ENCODE measurements around the gene PPM1K.
"Not testable (repeated sequence)": the region's sequence is repeated elsewhere in the genome, so short reads cannot be mapped to it uniquely, and the experiment has no call there.

The PPM1K gene

DNA sequence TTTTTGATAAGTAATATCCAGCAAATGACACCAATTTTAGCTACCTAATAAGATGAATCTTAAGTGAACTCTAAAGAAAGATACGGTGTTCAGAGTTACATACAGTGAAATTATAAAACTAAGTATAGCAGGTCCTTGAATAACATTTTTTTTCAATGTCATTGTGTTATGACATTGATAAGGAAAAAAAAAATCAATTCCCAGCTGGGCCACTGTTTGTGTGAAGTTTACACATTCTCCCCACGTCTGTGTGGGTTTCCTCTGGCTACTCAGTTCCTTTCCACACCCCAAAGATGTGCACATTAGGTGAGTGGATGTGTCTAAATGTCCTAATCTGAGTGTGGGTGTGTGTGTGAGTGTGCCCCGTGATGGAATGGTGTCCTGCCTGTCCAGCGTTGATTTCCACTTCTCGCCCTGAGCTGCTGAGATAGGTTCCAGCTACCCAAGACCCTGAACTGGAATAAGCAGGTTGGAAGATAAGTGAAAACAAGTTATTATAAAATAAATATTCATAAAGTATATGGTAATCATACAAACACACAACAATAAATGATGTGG is 31.2 kb upstream of the PPM1K start:
- no peaks in the 10 kb centered on the region for H3K27me3 ChIP-seq (replicated peaks in 2 of 5; ENCODE audit: control insufficient read depth in 4 of 5, insufficient read depth in 5 of 5, low read length in 4 of 5)
- H3K27ac ChIP-seq (ENCODE audit: insufficient read depth in 1 of 2, low read depth in 1 of 2, low read length in 2 of 2, poor library complexity in 1 of 2, severe bottlenecking in 2 of 2): no peak overlapping the region
- peaks cover 0 to 13% (median 2%) of the 10 kb centered on the region in 5 experiments for H3K9me3 ChIP-seq (ENCODE audit: control extremely low read depth in 1 of 5, control insufficient read depth in 4 of 5, insufficient read depth in 2 of 5, low read depth in 1 of 5, low read length in 4 of 5)
- ChIA-PET CTCF (interaction anchor here (1.0 kb wide), 1 partner anchor 13 kb away, joined by 5 read pairs; no protein-coding TSS in a partner anchor), POLR2A (no interaction called here)
- H3K36me3 ChIP-seq (ENCODE audit: control insufficient read depth in 4 of 4, insufficient read depth in 4 of 4, low read length in 3 of 4): no peaks in the 10 kb centered on the region
- DNase-seq: no peak
- no peak overlapping the region for H3K4me3 ChIP-seq (ENCODE audit: control insufficient read depth in 1 of 7, extremely low read depth in 1 of 7, insufficient read depth in 4 of 7, low read depth in 2 of 7, low read length in 6 of 7)
- no CpG with 5 or more reads among the region's 5 CpGs for WGBS (ENCODE audit: insufficient coverage)
- H3K4me1 ChIP-seq (ENCODE audit: control extremely low read depth in 1 of 4, control insufficient read depth in 4 of 4, insufficient read depth in 4 of 4, low read length in 3 of 4): peaks cover 0 to 4% (median 2%) of the 10 kb centered on the region in 4 experiments

DNA sequence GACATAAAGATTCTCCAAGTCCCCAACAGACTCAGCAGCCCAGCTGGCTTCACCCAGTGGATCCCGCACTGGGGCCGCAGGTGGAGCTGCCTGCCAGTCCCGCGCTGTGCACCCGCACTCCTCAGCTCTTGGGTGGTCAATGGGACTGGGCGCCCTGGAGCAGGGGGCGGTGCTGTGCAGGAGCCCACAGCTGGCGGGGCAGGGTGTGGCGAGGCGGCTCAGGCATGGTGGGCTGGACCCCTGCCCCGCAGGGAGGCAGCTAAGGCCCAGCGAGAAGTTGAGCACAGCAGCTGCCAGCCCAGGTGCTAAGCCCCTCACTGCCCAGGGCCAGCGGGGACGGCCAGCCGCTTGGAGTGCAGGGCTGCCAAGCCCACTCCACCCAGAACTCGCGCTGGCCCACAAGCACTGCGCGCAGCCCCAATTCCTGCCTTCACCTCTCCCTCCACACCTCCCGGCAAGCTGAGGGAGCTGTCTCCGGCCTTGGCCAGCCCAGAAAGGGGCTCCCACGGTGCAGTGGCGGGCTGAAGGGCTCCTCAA is 28.8 kb upstream of the PPM1K start:
- CTCF ChIA-PET; H3K27ac ChIP-seq (ENCODE audit: insufficient read depth in 1 of 2, low read depth in 1 of 2, low read length in 2 of 2, poor library complexity in 1 of 2, severe bottlenecking in 2 of 2); H3K27me3 ChIP-seq (replicated peaks in 2 of 5; ENCODE audit: control insufficient read depth in 4 of 5, insufficient read depth in 5 of 5, low read length in 4 of 5); H3K4me1 ChIP-seq (ENCODE audit: control extremely low read depth in 1 of 4, control insufficient read depth in 4 of 4, insufficient read depth in 4 of 4, low read length in 3 of 4); H3K36me3 ChIP-seq (ENCODE audit: control insufficient read depth in 4 of 4, insufficient read depth in 4 of 4, low read length in 3 of 4); DNase-seq; POLR2A ChIA-PET; H3K4me3 ChIP-seq (ENCODE audit: control insufficient read depth in 1 of 7, extremely low read depth in 1 of 7, insufficient read depth in 4 of 7, low read depth in 2 of 7, low read length in 6 of 7): not testable (repeated sequence)
- H3K9me3 ChIP-seq (ENCODE audit: control extremely low read depth in 1 of 5, control insufficient read depth in 4 of 5, insufficient read depth in 2 of 5, low read depth in 1 of 5, low read length in 4 of 5): peaks cover 0 to 13% (median 3%) of the 10 kb centered on the region in 5 experiments
- WGBS (ENCODE audit: insufficient coverage): 96% methylated on average over 16 of the region's 23 CpGs

DNA sequence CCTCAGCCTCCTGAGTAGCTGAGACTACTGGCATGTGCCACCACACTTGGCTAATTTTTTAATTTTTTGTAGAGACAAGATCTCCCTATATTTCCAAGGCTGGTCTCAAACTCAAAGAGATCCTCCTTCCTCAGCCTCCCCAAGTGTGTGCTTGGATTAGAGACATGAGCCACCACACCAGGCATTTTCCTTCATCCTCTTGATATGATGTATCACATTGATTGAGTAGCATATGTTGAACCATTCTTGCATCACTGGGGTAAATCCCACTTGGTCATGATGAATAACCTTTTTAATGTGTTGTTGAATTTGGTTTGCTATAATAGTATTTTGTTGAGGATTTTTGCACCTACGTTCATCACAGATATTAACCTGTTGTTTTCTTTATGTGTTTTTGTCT is 24.2 kb upstream of the PPM1K start:
- no peaks in the 10 kb centered on the region for H3K4me1 ChIP-seq (ENCODE audit: control extremely low read depth in 1 of 4, control insufficient read depth in 4 of 4, insufficient read depth in 4 of 4, low read length in 3 of 4)
- H3K4me3 ChIP-seq (ENCODE audit: control insufficient read depth in 1 of 7, extremely low read depth in 1 of 7, insufficient read depth in 4 of 7, low read depth in 2 of 7, low read length in 6 of 7): no peak overlapping the region
- POLR2A ChIA-PET: no interaction called here
- H3K36me3 ChIP-seq (ENCODE audit: control insufficient read depth in 4 of 4, insufficient read depth in 4 of 4, low read length in 3 of 4): no peaks in the 10 kb centered on the region
- DNase-seq: no peak
- H3K27me3 ChIP-seq (replicated peaks in 2 of 5; ENCODE audit: control insufficient read depth in 4 of 5, insufficient read depth in 5 of 5, low read length in 4 of 5): no peaks in the 10 kb centered on the region
- CTCF ChIA-PET: no interaction called here
- no peak overlapping the region for H3K27ac ChIP-seq (ENCODE audit: insufficient read depth in 1 of 2, low read depth in 1 of 2, low read length in 2 of 2, poor library complexity in 1 of 2, severe bottlenecking in 2 of 2)
- H3K9me3 ChIP-seq (ENCODE audit: control extremely low read depth in 1 of 5, control insufficient read depth in 4 of 5, insufficient read depth in 2 of 5, low read depth in 1 of 5, low read length in 4 of 5): peaks cover 0 to 13% (median 2%) of the 10 kb centered on the region in 5 experiments
- WGBS (ENCODE audit: insufficient coverage): no CpG with 5 or more reads among the region's 1 CpG

DNA sequence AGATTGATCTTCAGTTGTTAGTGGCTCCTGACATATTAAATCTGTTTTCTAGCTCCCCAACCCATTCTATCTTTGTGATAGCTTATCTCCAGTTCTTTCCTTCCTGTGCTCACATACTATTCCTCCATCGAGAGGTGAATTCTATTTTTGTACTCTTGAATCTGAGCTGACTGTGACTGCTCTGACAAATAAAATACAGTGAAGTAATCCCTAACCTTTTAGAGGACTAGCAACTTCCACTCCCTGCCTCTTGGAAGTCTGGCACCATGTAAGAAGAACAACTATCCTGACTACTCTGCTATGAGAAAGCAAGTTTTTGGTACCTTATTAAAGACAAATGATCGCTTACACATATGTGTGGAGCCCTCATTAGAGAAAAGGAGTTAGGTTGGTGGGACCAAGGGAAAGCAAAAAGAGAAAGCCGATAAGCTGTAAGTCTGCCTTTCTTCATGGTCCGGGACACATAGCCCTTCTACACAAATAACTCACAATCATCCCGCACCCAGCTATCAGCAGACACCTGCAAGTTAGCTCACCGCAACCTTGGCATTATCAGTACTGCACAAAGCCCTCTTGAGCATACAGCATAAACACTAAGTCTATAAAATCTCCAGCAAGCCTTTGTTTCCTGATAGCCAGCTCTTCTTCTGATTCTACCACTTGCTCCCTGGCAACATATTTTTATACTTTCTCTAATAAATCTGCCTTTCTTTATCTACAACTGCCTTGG is 13.5 kb upstream of the PPM1K start:
- no peaks in the 10 kb centered on the region for H3K36me3 ChIP-seq (ENCODE audit: control insufficient read depth in 4 of 4, insufficient read depth in 4 of 4, low read length in 3 of 4)
- no peak overlapping the region for H3K27ac ChIP-seq (ENCODE audit: insufficient read depth in 1 of 2, low read depth in 1 of 2, low read length in 2 of 2, poor library complexity in 1 of 2, severe bottlenecking in 2 of 2)
- CTCF ChIA-PET: interaction anchor here (1.2 to 1.6 kb wide), 4 partner anchors 11 to 71 kb away, joined by 3 to 4 read pairs (median 3); no protein-coding TSS in a partner anchor
- DNase-seq: peak; percentile 42 to 81 (median 61)
- no peak overlapping the region for H3K4me3 ChIP-seq (ENCODE audit: control insufficient read depth in 1 of 7, extremely low read depth in 1 of 7, insufficient read depth in 4 of 7, low read depth in 2 of 7, low read length in 6 of 7)
- 96% methylated on average over 4 of the region's 6 CpGs for whole genome bisulfite sequencing (ENCODE audit: insufficient coverage)
- H3K9me3 ChIP-seq (ENCODE audit: control extremely low read depth in 1 of 5, control insufficient read depth in 4 of 5, insufficient read depth in 2 of 5, low read depth in 1 of 5, low read length in 4 of 5): no peaks in the 10 kb centered on the region
- POLR2A ChIA-PET: no interaction called here
- H3K4me1 ChIP-seq (ENCODE audit: control extremely low read depth in 1 of 4, control insufficient read depth in 4 of 4, insufficient read depth in 4 of 4, low read length in 3 of 4): no peaks in the 10 kb centered on the region
- no peaks in the 10 kb centered on the region for H3K27me3 ChIP-seq (replicated peaks in 2 of 5; ENCODE audit: control insufficient read depth in 4 of 5, insufficient read depth in 5 of 5, low read length in 4 of 5)

DNA sequence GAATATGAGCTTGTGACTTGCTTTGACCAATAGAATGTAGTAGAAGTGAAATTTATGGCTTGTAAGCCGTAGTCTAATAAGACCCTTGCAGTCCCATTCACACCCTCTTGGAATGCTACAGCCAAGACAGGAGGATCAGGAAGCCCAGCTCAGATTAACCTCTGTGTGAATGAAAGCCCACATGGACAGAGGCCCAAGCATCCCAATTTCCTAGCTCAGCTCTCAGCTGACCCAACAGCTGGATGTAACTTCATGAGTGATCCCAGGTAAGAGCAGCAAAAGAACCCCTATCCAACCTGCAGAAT is 12.8 kb upstream of the PPM1K start:
- Histone ChIP-seq H3K27me3 (replicated peaks in 2 of 5; ENCODE audit: control insufficient read depth in 4 of 5, insufficient read depth in 5 of 5, low read length in 4 of 5) (no peaks in the 10 kb centered on the region), H3K9me3 (ENCODE audit: control extremely low read depth in 1 of 5, control insufficient read depth in 4 of 5, insufficient read depth in 2 of 5, low read depth in 1 of 5, low read length in 4 of 5) (no peaks in the 10 kb centered on the region), H3K27ac (ENCODE audit: insufficient read depth in 1 of 2, low read depth in 1 of 2, low read length in 2 of 2, poor library complexity in 1 of 2, severe bottlenecking in 2 of 2) (no peak overlapping the region), H3K4me1 (ENCODE audit: control extremely low read depth in 1 of 4, control insufficient read depth in 4 of 4, insufficient read depth in 4 of 4, low read length in 3 of 4) (no peaks in the 10 kb centered on the region), H3K36me3 (ENCODE audit: control insufficient read depth in 4 of 4, insufficient read depth in 4 of 4, low read length in 3 of 4) (no peaks in the 10 kb centered on the region), H3K4me3 (ENCODE audit: control insufficient read depth in 1 of 7, extremely low read depth in 1 of 7, insufficient read depth in 4 of 7, low read depth in 2 of 7, low read length in 6 of 7) (no peak overlapping the region)
- POLR2A ChIA-PET: no interaction called here
- WGBS (ENCODE audit: insufficient coverage): 80% methylated on average over 1 of the region's 1 CpG
- CTCF ChIA-PET: interaction anchor here (0.7 to 1.6 kb wide), 3 partner anchors 11 to 23 kb away, joined by 3 to 4 read pairs (median 3); no protein-coding TSS in a partner anchor
- no peak for DNase-seq

DNA sequence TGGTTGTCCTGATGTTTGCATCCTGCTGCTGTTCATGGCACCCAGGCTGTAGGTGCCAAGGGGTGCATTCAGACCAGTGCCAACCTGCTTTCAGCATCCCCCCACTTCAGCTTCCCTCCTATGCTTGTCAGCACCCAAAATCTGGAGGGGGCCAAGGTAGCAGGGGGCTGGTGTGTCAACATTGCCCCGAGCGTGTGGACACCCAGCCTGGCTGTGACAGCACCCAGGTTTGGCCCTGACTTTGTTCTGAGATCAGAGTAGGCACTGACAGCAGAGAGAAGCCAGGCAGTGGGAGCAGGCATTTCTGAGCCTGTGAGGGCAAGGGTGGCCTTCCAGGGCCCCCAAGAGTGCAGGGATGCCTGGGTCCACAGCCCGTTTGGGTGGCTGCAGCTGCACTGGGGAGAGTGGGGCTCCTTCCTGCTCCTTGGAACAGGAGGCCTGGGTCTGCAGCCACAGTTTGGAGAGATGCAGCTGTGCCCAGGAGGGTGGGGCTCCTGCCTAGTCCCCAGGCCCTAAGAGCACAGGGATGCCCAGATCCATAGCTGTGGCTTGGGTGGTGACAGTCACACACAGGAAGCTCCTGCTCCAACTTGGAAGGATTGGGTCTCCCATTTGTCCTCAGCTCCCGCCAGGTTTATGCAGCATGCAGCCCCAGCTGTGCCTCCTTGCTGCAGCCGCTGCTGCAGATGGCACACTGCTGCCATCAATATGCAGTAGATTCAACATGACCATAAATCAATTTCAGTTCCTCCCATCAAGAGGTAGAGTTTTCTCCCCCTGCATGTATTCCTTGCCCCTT is 12.3 kb upstream of the PPM1K start:
- 100% methylated on average over 5 of the region's 5 CpGs for WGBS (ENCODE audit: insufficient coverage)
- H3K9me3 ChIP-seq (ENCODE audit: control extremely low read depth in 1 of 5, control insufficient read depth in 4 of 5, insufficient read depth in 2 of 5, low read depth in 1 of 5, low read length in 4 of 5): no peaks in the 10 kb centered on the region
- H3K4me3 ChIP-seq (ENCODE audit: control insufficient read depth in 1 of 7, extremely low read depth in 1 of 7, insufficient read depth in 4 of 7, low read depth in 2 of 7, low read length in 6 of 7): no peak overlapping the region
- H3K4me1 ChIP-seq (ENCODE audit: control extremely low read depth in 1 of 4, control insufficient read depth in 4 of 4, insufficient read depth in 4 of 4, low read length in 3 of 4): no peaks in the 10 kb centered on the region
- H3K36me3 ChIP-seq (ENCODE audit: control insufficient read depth in 4 of 4, insufficient read depth in 4 of 4, low read length in 3 of 4): no peaks in the 10 kb centered on the region
- CTCF ChIA-PET: interaction anchor here (0.7 to 1.6 kb wide), 2 partner anchors 13 to 24 kb away, joined by 3 to 4 read pairs; no protein-coding TSS in a partner anchor
- no peaks in the 10 kb centered on the region for H3K27me3 ChIP-seq (replicated peaks in 2 of 5; ENCODE audit: control insufficient read depth in 4 of 5, insufficient read depth in 5 of 5, low read length in 4 of 5)
- POLR2A ChIA-PET: no interaction called here
- no peak overlapping the region for H3K27ac ChIP-seq (ENCODE audit: insufficient read depth in 1 of 2, low read depth in 1 of 2, low read length in 2 of 2, poor library complexity in 1 of 2, severe bottlenecking in 2 of 2)
- no peak for DNase-seq

DNA sequence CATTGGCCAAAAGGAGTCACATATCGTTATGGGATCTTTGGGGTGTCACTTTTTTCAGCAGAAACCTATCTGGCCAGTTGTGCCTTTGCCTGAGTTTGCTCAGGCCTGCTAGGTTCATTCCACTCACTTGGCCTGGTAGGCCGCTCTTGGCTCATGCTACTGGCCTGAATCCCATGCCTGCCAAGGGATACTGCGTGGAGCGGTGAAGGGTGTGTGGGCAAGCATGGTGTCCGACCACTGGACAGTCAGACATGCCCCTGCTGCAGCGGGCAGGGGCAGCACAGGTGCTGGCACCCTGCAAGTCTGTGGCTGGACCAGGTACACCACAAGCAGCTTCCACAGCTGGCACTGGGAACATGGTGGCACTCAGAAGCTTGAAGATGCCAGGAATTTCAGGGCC is 11.3 kb upstream of the PPM1K start:
- POLR2A ChIA-PET: no interaction called here
- H3K4me3 ChIP-seq (ENCODE audit: control insufficient read depth in 1 of 7, extremely low read depth in 1 of 7, insufficient read depth in 4 of 7, low read depth in 2 of 7, low read length in 6 of 7): no peak overlapping the region
- CTCF ChIA-PET: no interaction called here

More for the DNA sequence above, 11.3 kb upstream of the PPM1K start:
- H3K36me3 ChIP-seq (ENCODE audit: control insufficient read depth in 4 of 4, insufficient read depth in 4 of 4, low read length in 3 of 4): no peaks in the 10 kb centered on the region
- no peak overlapping the region for H3K27ac ChIP-seq (ENCODE audit: insufficient read depth in 1 of 2, low read depth in 1 of 2, low read length in 2 of 2, poor library complexity in 1 of 2, severe bottlenecking in 2 of 2)
- no peaks in the 10 kb centered on the region for H3K9me3 ChIP-seq (ENCODE audit: control extremely low read depth in 1 of 5, control insufficient read depth in 4 of 5, insufficient read depth in 2 of 5, low read depth in 1 of 5, low read length in 4 of 5)
- WGBS (ENCODE audit: insufficient coverage): 98% methylated on average over 6 of the region's 6 CpGs
- no peaks in the 10 kb centered on the region for H3K27me3 ChIP-seq (replicated peaks in 2 of 5; ENCODE audit: control insufficient read depth in 4 of 5, insufficient read depth in 5 of 5, low read length in 4 of 5)
- no peaks in the 10 kb centered on the region for H3K4me1 ChIP-seq (ENCODE audit: control extremely low read depth in 1 of 4, control insufficient read depth in 4 of 4, insufficient read depth in 4 of 4, low read length in 3 of 4)
- no peak for DNase-seq
